GM12878 (cell line): ENCODE results near the gene ZPBP.

Source experiments
- ASH2L ChIP-seq: fragments of 300-600, 200-600 bp; sonication (generic); IDR thresholded peaks from 2 replicates; pipeline ENCODE4 v1.6.1; 2017; ENCODE audit warnings: low read depth, mild to moderate bottlenecking, borderline replicate concordance
- CBFB ChIP-seq: IDR thresholded peaks from 2 replicates; pipeline ENCODE4 v1.6.1; 2016; ENCODE audit warnings: antibody characterized with exemption, low read depth
- ETV6 ChIP-seq, 2 experiments: fragments of 450-650 bp in 1 of 2; IDR thresholded peaks in 1 of 2; conservative IDR thresholded peaks in 1 of 2; 2 replicates each; pipeline ENCODE4 v1.6.1; 2014; ENCODE audit warnings: antibody characterized with exemption in 1 of 2, borderline replicate concordance in 1 of 2, low read depth in 1 of 2, mild to moderate bottlenecking in 1 of 2, moderate library complexity in 1 of 2
- EZH2 ChIP-seq: IDR thresholded peaks from 2 replicates; pipeline ENCODE4 v1.6.1; 2012; ENCODE audit warnings: low read depth, mild to moderate bottlenecking, control low read depth, inconsistent platforms, low read length, borderline replicate concordance; ENCODE audit not compliant: control insufficient read depth
- NFYB ChIP-seq: IDR thresholded peaks from 2 replicates; pipeline ENCODE4 v1.6.1; 2011; ENCODE audit warnings: low read depth, mild to moderate bottlenecking, low read length, improper control_type of control experiment, moderate library complexity; ENCODE audit not compliant: insufficient read depth
- POLR2A ChIP-seq: IDR thresholded peaks from 2 replicates; pipeline ENCODE4 v1.6.1; 2011; ENCODE audit warnings: low read depth, mild to moderate bottlenecking, low read length
- RELA ChIP-seq: fragments of 450-650 bp; IDR thresholded peaks from 2 replicates; pipeline ENCODE4 v1.8.0; 2014; ENCODE audit warnings: borderline replicate concordance; ENCODE audit not compliant: partially characterized antibody
- SIX5 ChIP-seq: IDR thresholded peaks from 2 replicates; pipeline ENCODE4 v1.6.1; 2011; ENCODE audit warnings: mild to moderate bottlenecking, low read depth, low read length, moderate library complexity; ENCODE audit not compliant: severe bottlenecking
- SUZ12 ChIP-seq: fragments of 200-600 bp; sonication (generic); IDR thresholded peaks from one replicate; pipeline ENCODE4 v1.6.1; 2018; ENCODE audit warnings: antibody characterized with exemption, mild to moderate bottlenecking; ENCODE audit not compliant: unreplicated experiment
- TCF3 ChIP-seq: IDR thresholded peaks from 2 replicates; pipeline ENCODE4 v1.6.1; 2012; ENCODE audit warnings: low read depth, mild to moderate bottlenecking, low read length, borderline replicate concordance; ENCODE audit not compliant: insufficient read depth
- YBX1 ChIP-seq: fragments of 450-650 bp; IDR thresholded peaks from 2 replicates; pipeline ENCODE4 v1.6.1; 2016; ENCODE audit warnings: antibody characterized with exemption
- TF ChIP-seq, protein P1 (sequence below), 3 experiments: IDR thresholded peaks in 2 of 3; conservative IDR thresholded peaks in 1 of 3; 2 replicates each; pipeline ENCODE4 v1.5.1; 2011; ENCODE audit warnings: low read depth in 3 of 3, low read length in 3 of 3, mild to moderate bottlenecking in 3 of 3, control low read depth in 2 of 3, moderate library complexity in 2 of 3, inconsistent platforms in 1 of 3, mixed read lengths in 1 of 3; ENCODE audit not compliant: control insufficient read depth in 2 of 3, insufficient read depth in 1 of 3; ENCODE audit errors: extremely low read depth in 1 of 3
- TF ChIP-seq, protein P2 (sequence below): IDR thresholded peaks from 2 replicates; pipeline ENCODE4 v1.6.1; 2012; ENCODE audit warnings: low read depth, low read length, improper control_type of control experiment

DNA sequence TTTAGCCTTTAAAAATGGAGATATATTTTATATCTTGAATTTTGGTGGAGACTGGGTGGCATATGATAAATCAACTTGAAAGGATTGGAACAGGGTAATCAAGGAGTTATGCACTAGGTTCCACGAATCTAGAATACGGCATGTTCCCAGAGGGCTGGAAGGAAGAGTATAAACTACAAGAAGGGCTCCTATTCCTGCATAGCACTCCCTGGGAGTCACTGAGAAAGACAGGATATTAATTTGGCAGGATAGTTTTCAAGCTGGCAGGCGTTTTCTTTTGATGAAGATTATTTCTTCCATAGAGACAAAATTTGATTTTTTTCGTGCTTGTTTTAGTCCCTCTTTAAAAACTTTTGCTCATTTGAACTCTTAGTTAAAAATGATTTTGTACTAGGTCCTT, 199.9 kb downstream of the ZPBP start:
- TF ChIP-seq, protein P1, sequence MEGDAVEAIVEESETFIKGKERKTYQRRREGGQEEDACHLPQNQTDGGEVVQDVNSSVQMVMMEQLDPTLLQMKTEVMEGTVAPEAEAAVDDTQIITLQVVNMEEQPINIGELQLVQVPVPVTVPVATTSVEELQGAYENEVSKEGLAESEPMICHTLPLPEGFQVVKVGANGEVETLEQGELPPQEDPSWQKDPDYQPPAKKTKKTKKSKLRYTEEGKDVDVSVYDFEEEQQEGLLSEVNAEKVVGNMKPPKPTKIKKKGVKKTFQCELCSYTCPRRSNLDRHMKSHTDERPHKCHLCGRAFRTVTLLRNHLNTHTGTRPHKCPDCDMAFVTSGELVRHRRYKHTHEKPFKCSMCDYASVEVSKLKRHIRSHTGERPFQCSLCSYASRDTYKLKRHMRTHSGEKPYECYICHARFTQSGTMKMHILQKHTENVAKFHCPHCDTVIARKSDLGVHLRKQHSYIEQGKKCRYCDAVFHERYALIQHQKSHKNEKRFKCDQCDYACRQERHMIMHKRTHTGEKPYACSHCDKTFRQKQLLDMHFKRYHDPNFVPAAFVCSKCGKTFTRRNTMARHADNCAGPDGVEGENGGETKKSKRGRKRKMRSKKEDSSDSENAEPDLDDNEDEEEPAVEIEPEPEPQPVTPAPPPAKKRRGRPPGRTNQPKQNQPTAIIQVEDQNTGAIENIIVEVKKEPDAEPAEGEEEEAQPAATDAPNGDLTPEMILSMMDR (IDR thresholded peaks at IDR 0.05 in 2 of 3, conservative IDR thresholded peaks at IDR 0.05 in 1 of 3; ENCODE audit: control insufficient read depth in 2 of 3, extremely low read depth in 1 of 3, insufficient read depth in 1 of 3, low read depth in 3 of 3, low read length in 3 of 3), result no peak
- no peak for TF ChIP-seq TCF3
- TF ChIP-seq RELA, result no peak
- no peak for TF ChIP-seq POLR2A
- TF ChIP-seq NFYB, result no peak
- no peak for TF ChIP-seq SUZ12
- no peak for TF ChIP-seq CBFB
- TF ChIP-seq ETV6 (conservative IDR thresholded peaks at IDR 0.05 in 1 of 2, IDR thresholded peaks at IDR 0.05 in 1 of 2; ENCODE audit: borderline replicate concordance in 1 of 2, low read depth in 1 of 2), result no peak
- TF ChIP-seq YBX1, result no peak
- TF ChIP-seq SIX5, result no peak
- TF ChIP-seq, protein P2, sequence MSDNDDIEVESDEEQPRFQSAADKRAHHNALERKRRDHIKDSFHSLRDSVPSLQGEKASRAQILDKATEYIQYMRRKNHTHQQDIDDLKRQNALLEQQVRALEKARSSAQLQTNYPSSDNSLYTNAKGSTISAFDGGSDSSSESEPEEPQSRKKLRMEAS, result no peak
- no peak for TF ChIP-seq EZH2
- TF ChIP-seq ASH2L, result no peak
